GM21515 (cell line): Measurements from ENCODE around the gene DRAXIN.
"Not testable (repeated sequence)": the region's sequence is repeated elsewhere in the genome, so short reads cannot be mapped to it uniquely, and the experiment has no call there.

Experiments used
- ATAC-seq: cut with Tn5 transposase; IDR thresholded peaks from one replicate; pipeline ENCODE4 v1.9.1; 2021; ENCODE audit not compliant: unreplicated experiment

The DRAXIN gene

GRCh38 chr1:11691302-11691914 lies at the start of gene DRAXIN:
TSS of gene DRAXIN (plus strand) at chr1:11691710. CDS start at chr1:11706259, 14,549 bp downstream.
- no peak for ATAC-seq

- ATAC-seq = no peak
Measured at GRCh38 chr1:11641776-11642305, 49.7 kb upstream of the DRAXIN start.

GRCh38 chr1:11642418-11643017 lies 49.0 kb upstream of the DRAXIN start:
- not testable (repeated sequence) for ATAC-seq

- no peak for ATAC-seq
Measured at GRCh38 chr1:11643782-11644181, 47.7 kb upstream of the DRAXIN start.

- ATAC-seq = no peak
Measured at GRCh38 chr1:11645270-11645669, 46.2 kb upstream of the DRAXIN start.

- no peak for ATAC-seq
Measured at GRCh38 chr1:11645670-11646265, 45.7 kb upstream of the DRAXIN start.

- ATAC-seq = no peak
Measured at GRCh38 chr1:11646317-11646716, 45.2 kb upstream of the DRAXIN start.

- no peak for ATAC-seq
Measured at GRCh38 chr1:11647333-11647732, 44.2 kb upstream of the DRAXIN start.

GRCh38 chr1:11648039-11648438 lies 43.5 kb upstream of the DRAXIN start:
- ATAC-seq = no peak

GRCh38 chr1:11648732-11649158 lies 42.8 kb upstream of the DRAXIN start:
- ATAC-seq = no peak

- no peak for ATAC-seq
Measured at GRCh38 chr1:11649237-11649623, 42.3 kb upstream of the DRAXIN start.

- no peak for ATAC-seq
Measured at GRCh38 chr1:11649624-11650330, 41.7 kb upstream of the DRAXIN start.

- ATAC-seq = no peak
Measured at GRCh38 chr1:11650331-11650991, 41.0 kb upstream of the DRAXIN start.

GRCh38 chr1:11651017-11651416 lies 40.5 kb upstream of the DRAXIN start:
- ATAC-seq = no peak

GRCh38 chr1:11652203-11652780 lies 39.2 kb upstream of the DRAXIN start:
- ATAC-seq = no peak

- ATAC-seq = no peak
Measured at GRCh38 chr1:11653101-11653860, 38.2 kb upstream of the DRAXIN start.

GRCh38 chr1:11653861-11654136 lies 37.7 kb upstream of the DRAXIN start:
- no peak for ATAC-seq

- no peak for ATAC-seq
Measured at GRCh38 chr1:11654137-11654938, 37.2 kb upstream of the DRAXIN start, which contains the start of the genes FBXO2 and FBXO44. TSS of gene FBXO2 (minus strand) at chr1:11654429. CDS start at chr1:11654340, 89 bp downstream. TSS of gene FBXO44 (plus strand) at chr1:11654877. CDS start at chr1:11655836, 959 bp downstream.
